Endodermal cell (in vitro differentiated cells): ENCODE data around the gene TSPAN3. TPM values are rescaled to one million over a fixed set of nuclear protein-coding genes. Genes with fewer than 3 reads are reported as not detected.

ENCODE experiments used
- DNase-seq: peaks from one replicate; pipeline ENCODE4 v3.0.0-alpha.2; 2017
- H3K27ac ChIP-seq: 2 replicates; pipeline ENCODE4 v1.5.1; 2013; ENCODE audit warnings: mild to moderate bottlenecking, low read depth, low read length, moderate library complexity
- H3K27me3 ChIP-seq: 2 replicates; pipeline ENCODE4 v1.6.1; 2013; ENCODE audit warnings: mild to moderate bottlenecking, low read length, moderate library complexity; ENCODE audit not compliant: insufficient read depth, control insufficient read depth, poor library complexity, severe bottlenecking
- H3K36me3 ChIP-seq: 2 replicates; pipeline ENCODE4 v1.7.0; 2013; ENCODE audit warnings: mild to moderate bottlenecking, low read length, moderate library complexity; ENCODE audit not compliant: control insufficient read depth, insufficient read depth
- H3K4me1 ChIP-seq: one replicate; pipeline ENCODE4 v1.7.0; 2013; ENCODE audit warnings: low read length; ENCODE audit not compliant: control insufficient read depth, insufficient read depth
- H3K4me3 ChIP-seq: 2 replicates; pipeline ENCODE4 v1.5.1; 2013; ENCODE audit warnings: mild to moderate bottlenecking, low read length, moderate library complexity
- H3K9ac ChIP-seq: 2 replicates; pipeline ENCODE4 v1.6.1; 2013; ENCODE audit warnings: mild to moderate bottlenecking, low read length, moderate library complexity; ENCODE audit not compliant: poor library complexity, severe bottlenecking; ENCODE audit errors: extremely low read depth
- H3K9me3 ChIP-seq: 2 replicates; pipeline ENCODE4 v1.6.1; 2013; ENCODE audit warnings: mild to moderate bottlenecking, low read length, moderate library complexity; ENCODE audit not compliant: control insufficient read depth
- H3K27ac Mint-ChIP-seq: 2 replicates; pipeline ENCODE4 v1.8.0; 2020; ENCODE audit warnings: mixed read lengths
- H3K27me3 Mint-ChIP-seq: 2 replicates; pipeline ENCODE4 v1.8.0; 2021; ENCODE audit warnings: mild to moderate bottlenecking, mixed read lengths; ENCODE audit not compliant: insufficient read depth
- H3K36me3 Mint-ChIP-seq: 2 replicates; pipeline ENCODE4 v1.8.0; 2020; ENCODE audit warnings: low read depth, mixed read lengths
- H3K4me1 Mint-ChIP-seq: 2 replicates; pipeline ENCODE4 v1.8.0; 2020; ENCODE audit warnings: mixed read lengths
- H3K4me3 Mint-ChIP-seq: 2 replicates; pipeline ENCODE4 v1.8.0; 2020; ENCODE audit warnings: mild to moderate bottlenecking, moderate library complexity, mixed read lengths
- H3K9me3 Mint-ChIP-seq: 2 replicates; pipeline ENCODE4 v1.8.0; 2020; ENCODE audit warnings: mild to moderate bottlenecking, mixed read lengths
- CTCF ChIP-seq: fragments of 200-600 bp; sonication (generic); conservative IDR thresholded peaks from 2 replicates; pipeline ENCODE4 v1.5.0; 2021; ENCODE audit warnings: antibody characterized with exemption, mild to moderate bottlenecking
- WGBS, 2 experiments: methylation state at CpG; one replicate each; pipeline versions ENCODE4 v1.1.5 to v1.1.7; 2013; ENCODE audit warnings: missing lambda C conversion rate in 2 of 2, mixed read lengths in 1 of 2; ENCODE audit not compliant: insufficient coverage in 1 of 2, insufficient read length in 1 of 2; 5-methylcytosine and 5-hydroxymethylcytosine counted together
- total RNA-seq, 2 donors: library from RNA; stranded (reverse); fragmentation: NEBNext Ultra II Directional in 1 of 2; extraction: Animal tissue kit (Norgen Biotek cat#: 25700) in 1 of 2; gene quantifications; 2 replicates in 1 of 2; 3 replicates in 1 of 2; pipeline ENCODE4 v1.2.1, GENCODE V29; 2021

TSPAN3 gene
- total RNA-seq, 2 donors from 2014 or later = 188 to 211 TPM

DNA sequence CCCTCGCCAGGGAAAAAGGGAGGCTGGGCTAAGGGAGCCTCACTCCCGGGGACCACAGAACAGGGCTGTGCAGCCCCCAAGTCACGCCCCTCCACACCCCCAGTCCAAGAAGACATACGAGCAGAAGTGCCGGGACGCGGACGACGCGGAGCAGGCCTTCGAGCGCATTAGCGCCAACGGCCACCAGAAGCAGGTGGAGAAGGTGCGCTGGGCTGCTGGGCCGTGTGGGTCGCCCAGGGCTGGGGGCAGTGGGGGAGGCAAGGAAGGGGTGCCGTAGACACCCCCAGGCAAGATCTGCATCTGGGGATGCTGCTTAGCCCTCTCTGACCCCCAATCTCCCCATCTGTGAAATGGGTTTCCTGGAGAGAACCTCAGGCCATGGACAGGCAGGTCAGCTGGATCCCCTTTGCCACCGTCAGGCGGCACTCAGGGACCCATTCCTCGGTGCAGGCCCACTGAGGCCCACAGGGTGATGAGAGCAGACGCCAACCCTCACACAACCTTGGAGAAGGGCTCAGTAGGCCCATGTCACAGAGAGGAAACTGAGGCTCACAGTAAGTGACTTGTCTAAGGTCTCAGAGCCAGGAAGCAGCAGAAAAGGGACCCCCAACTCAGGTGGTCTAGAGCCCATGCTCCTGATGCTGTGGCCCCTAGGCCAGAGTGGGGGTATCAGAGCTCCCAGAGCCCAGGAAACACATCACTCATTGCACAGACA, 42.3 kb downstream of the TSPAN3 start:
- Histone ChIP-seq H3K27me3 (no peaks in the 10 kb centered on the region), H3K4me3 (no peak overlapping the region), H3K9ac (no peak overlapping the region), H3K27ac (no peak overlapping the region), H3K9me3 (no peaks in the 10 kb centered on the region), H3K4me1 (peaks cover 1% of the 10 kb centered on the region), H3K36me3 (no peaks in the 10 kb centered on the region)
- no peaks in the 10 kb centered on the region for H3K36me3 Mint-ChIP-seq
- peaks cover 1% of the 10 kb centered on the region for H3K4me1 Mint-ChIP-seq
- peak overlapping the region; percentile 44 for H3K4me3 Mint-ChIP-seq
- no peak for DNase-seq
- no peak for TF ChIP-seq CTCF
- peaks cover 19% of the 10 kb centered on the region for H3K27me3 Mint-ChIP-seq
- H3K27ac Mint-ChIP-seq = no peak overlapping the region
- WGBS, 2 experiments = 90 to 93% methylated on average over 6 to 22 of the region's 22 CpGs
- no peaks in the 10 kb centered on the region for H3K9me3 Mint-ChIP-seq

DNA sequence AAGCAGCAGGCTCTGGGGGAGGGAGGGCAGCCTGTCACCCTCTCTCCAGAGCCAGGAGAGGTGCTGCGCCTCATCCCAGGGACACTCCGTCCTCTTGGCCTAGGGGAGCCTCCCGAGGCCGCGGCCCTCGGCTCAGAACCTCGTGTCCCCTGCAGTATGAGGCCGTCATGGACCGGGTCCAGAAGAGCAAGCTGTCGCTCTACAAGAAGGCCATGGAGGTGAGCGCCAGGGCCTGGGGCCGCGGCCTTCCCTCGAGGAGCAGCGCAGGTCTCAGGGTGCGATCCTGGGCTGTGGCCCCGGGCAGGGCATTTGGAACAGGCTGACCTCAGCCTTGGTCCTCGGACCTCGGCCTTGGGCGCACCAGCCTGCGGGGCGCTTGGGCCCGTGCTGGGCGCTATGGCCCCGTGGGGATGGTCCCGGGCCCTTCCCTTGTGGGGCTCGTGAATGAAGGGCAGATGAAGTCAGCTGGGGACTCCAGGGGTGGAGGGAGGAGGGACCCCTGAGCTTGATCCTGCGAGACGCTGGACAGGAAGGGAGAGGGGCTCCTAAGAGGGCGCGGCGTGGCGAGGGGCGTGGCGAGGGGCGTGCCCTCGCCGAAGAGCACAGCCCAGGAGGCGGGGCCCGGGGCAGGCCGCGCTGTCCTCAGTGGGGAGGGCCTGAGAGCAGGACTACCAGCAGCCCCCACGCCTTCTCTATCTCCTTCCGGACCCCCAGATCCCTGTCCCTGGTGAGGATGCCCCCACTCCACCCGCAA, 43.0 kb downstream of the TSPAN3 start:
- H3K36me3 Mint-ChIP-seq = no peaks in the 10 kb centered on the region
- H3K27me3 ChIP-seq = no peaks in the 10 kb centered on the region
- no peak for TF ChIP-seq CTCF
- no peak overlapping the region for H3K27ac ChIP-seq
- WGBS, 2 experiments = 84 to 85% methylated on average over 14 to 45 of the region's 45 CpGs
- peak; percentile 81 for DNase-seq
- no peaks in the 10 kb centered on the region for H3K9me3 ChIP-seq
- no peak overlapping the region for H3K9ac ChIP-seq
- H3K4me1 Mint-ChIP-seq = no peaks in the 10 kb centered on the region
- H3K4me3 Mint-ChIP-seq = peak overlapping the region; percentile 44
- H3K27me3 Mint-ChIP-seq = peaks cover 24% of the 10 kb centered on the region
- no peaks in the 10 kb centered on the region for H3K36me3 ChIP-seq
- H3K9me3 Mint-ChIP-seq = no peaks in the 10 kb centered on the region
- no peak overlapping the region for H3K4me3 ChIP-seq
- H3K4me1 ChIP-seq = no peaks in the 10 kb centered on the region
- H3K27ac Mint-ChIP-seq = no peak overlapping the region

- Histone ChIP-seq H3K9me3 (no peaks in the 10 kb centered on the region), H3K27me3 (no peaks in the 10 kb centered on the region), H3K4me1 (no peaks in the 10 kb centered on the region), H3K27ac (no peak overlapping the region), H3K36me3 (no peaks in the 10 kb centered on the region), H3K9ac (no peak overlapping the region), H3K4me3 (no peak overlapping the region)
- Mint-ChIP-seq H3K9me3 (no peaks in the 10 kb centered on the region), H3K27ac (no peak overlapping the region), H3K4me3 (no peak overlapping the region), H3K36me3 (no peaks in the 10 kb centered on the region), H3K27me3 (peaks cover 27% of the 10 kb centered on the region), H3K4me1 (no peaks in the 10 kb centered on the region)
- peak; percentile 44 for DNase-seq
- TF ChIP-seq CTCF = no peak
- WGBS, 2 experiments = 95 to 97% methylated on average over 4 to 11 of the region's 12 CpGs
Observed at GRCh38 chr15:77027111-77027696, 43.7 kb downstream of the TSPAN3 start.
